ENCODE data around the gene HGS. TPM values are rescaled to one million over a fixed set of nuclear protein-coding genes. Genes with fewer than 3 reads are reported as not detected.
A peak's percentile ranks its signal among the peaks of the same experiment; 100 is the strongest.

HGS gene
- total RNA-seq, 2 experiments from 2014 or later, result 118 to 127 TPM

DNA sequence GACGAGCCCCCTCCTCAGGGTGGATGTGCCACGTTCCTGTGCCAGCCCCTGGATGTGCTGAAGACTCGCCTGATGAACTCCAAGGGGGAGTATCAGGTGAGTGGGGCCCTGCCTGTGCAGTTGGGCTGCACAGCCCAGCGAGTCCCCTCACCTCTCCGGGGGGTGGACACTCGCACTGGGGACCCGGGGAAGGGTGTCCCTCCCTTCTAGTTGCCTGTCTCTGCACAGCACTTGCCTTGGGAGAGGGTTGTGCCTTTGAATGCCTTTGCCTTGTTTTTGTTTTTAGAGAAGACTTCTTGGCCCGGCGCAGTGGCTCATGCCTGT, 33.9 kb downstream of the HGS start:
- intact Hi-C loops (cut with DNase I, micrococcal nuclease), result no loop called here
- H3K4me3 Mint-ChIP-seq, result no peak overlapping the region
- Histone ChIP-seq H3K27ac (ENCODE audit: low read depth in 1 of 2, low read length in 2 of 2) (no peak overlapping the region), H3K36me3 (ENCODE audit: insufficient read depth, low read length) (no peaks in the 10 kb centered on the region), H3K27me3 (ENCODE audit: control insufficient read depth in 1 of 2, insufficient read depth in 2 of 2, low read length in 2 of 2) (no peaks in the 10 kb centered on the region), H3K4me3 (ENCODE audit: low read length) (no peak overlapping the region), H3K9me3 (ENCODE audit: control insufficient read depth in 1 of 2, insufficient read depth in 1 of 2, low read length in 2 of 2) (no peaks in the 10 kb centered on the region), H3K4me1 (ENCODE audit: insufficient read depth, low read length) (peaks cover 9% of the 10 kb centered on the region)
- ChIA-PET POLR2A (no interaction called here), CTCF (no interaction called here)
- H3K27ac Mint-ChIP-seq, result no peak overlapping the region
- ATAC-seq (ENCODE audit: poor library complexity) (no peak), DNase-seq (no peak)
- H3K9me3 Mint-ChIP-seq, result no peaks in the 10 kb centered on the region
- no peaks in the 10 kb centered on the region for H3K27me3 Mint-ChIP-seq
- H3K36me3 Mint-ChIP-seq (ENCODE audit: low read depth), result no peaks in the 10 kb centered on the region
- peaks cover 5% of the 10 kb centered on the region for H3K4me1 Mint-ChIP-seq (ENCODE audit: low read depth)
- TF ChIP-seq, protein P1, sequence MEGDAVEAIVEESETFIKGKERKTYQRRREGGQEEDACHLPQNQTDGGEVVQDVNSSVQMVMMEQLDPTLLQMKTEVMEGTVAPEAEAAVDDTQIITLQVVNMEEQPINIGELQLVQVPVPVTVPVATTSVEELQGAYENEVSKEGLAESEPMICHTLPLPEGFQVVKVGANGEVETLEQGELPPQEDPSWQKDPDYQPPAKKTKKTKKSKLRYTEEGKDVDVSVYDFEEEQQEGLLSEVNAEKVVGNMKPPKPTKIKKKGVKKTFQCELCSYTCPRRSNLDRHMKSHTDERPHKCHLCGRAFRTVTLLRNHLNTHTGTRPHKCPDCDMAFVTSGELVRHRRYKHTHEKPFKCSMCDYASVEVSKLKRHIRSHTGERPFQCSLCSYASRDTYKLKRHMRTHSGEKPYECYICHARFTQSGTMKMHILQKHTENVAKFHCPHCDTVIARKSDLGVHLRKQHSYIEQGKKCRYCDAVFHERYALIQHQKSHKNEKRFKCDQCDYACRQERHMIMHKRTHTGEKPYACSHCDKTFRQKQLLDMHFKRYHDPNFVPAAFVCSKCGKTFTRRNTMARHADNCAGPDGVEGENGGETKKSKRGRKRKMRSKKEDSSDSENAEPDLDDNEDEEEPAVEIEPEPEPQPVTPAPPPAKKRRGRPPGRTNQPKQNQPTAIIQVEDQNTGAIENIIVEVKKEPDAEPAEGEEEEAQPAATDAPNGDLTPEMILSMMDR (IDR thresholded peaks at IDR 0.05), result no peak

DNA sequence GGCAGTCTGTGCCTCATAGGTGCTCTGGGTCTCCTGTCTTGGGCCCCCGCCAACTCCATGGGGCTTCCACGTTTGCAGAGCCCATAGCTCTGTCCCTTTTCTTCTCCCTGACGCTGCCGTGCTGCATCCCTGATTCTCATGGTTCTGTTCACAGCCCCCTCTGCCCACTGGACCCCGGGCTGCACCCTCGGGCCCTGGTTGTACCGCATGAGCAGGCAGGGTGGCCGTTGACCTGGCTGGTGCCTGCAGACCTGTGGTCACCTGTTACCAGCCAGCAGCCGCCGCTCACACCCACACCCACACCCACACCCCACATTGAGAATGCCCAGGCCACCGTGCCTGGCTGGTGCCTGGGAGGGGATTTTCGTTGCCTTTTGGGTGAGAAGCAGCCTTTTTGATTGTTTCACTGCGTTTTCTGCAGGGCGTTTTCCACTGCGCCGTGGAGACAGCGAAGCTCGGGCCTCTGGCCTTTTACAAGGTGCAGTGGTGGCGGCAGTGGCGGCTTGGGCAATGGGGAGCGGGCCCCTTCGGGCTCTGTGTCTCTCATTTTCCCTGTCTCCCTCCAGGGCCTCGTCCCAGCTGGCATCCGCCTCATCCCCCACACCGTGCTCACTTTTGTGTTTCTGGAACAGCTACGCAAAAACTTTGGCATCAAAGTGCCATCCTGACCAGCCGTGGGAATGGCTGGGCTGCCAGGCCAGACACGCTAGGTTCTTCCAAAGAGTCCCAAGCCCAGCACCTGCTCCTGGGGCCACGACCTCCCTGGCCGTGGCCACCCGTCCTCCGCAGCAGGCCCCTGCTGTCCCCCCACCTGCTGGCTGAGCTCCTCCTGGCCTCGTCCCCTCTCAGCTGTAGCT, 35.8 kb downstream of the HGS start:
- Histone ChIP-seq H3K4me3 (ENCODE audit: low read length) (no peak overlapping the region), H3K4me1 (ENCODE audit: insufficient read depth, low read length) (no peaks in the 10 kb centered on the region), H3K36me3 (ENCODE audit: insufficient read depth, low read length) (no peaks in the 10 kb centered on the region), H3K27me3 (ENCODE audit: control insufficient read depth in 1 of 2, insufficient read depth in 2 of 2, low read length in 2 of 2) (peaks cover 0 to 5% of the 10 kb centered on the region in 2 experiments), H3K27ac (ENCODE audit: low read depth in 1 of 2, low read length in 2 of 2) (no peak overlapping the region), H3K9me3 (ENCODE audit: control insufficient read depth in 1 of 2, insufficient read depth in 1 of 2, low read length in 2 of 2) (no peaks in the 10 kb centered on the region)
- Mint-ChIP-seq H3K27ac (no peak overlapping the region), H3K36me3 (ENCODE audit: low read depth) (no peaks in the 10 kb centered on the region), H3K4me3 (no peak overlapping the region), H3K27me3 (peaks cover 7% of the 10 kb centered on the region), H3K4me1 (ENCODE audit: low read depth) (no peaks in the 10 kb centered on the region), H3K9me3 (no peaks in the 10 kb centered on the region)
- intact Hi-C loops (cut with DNase I, micrococcal nuclease), result no loop called here
- ATAC-seq (ENCODE audit: poor library complexity), result no peak
- DNase-seq, result peak in 1 of 14 experiments; percentile 28
- TF ChIP-seq, protein P1 (IDR thresholded peaks at IDR 0.05), result no peak
- ChIA-PET POLR2A (no interaction called here), CTCF (no interaction called here)

DNA sequence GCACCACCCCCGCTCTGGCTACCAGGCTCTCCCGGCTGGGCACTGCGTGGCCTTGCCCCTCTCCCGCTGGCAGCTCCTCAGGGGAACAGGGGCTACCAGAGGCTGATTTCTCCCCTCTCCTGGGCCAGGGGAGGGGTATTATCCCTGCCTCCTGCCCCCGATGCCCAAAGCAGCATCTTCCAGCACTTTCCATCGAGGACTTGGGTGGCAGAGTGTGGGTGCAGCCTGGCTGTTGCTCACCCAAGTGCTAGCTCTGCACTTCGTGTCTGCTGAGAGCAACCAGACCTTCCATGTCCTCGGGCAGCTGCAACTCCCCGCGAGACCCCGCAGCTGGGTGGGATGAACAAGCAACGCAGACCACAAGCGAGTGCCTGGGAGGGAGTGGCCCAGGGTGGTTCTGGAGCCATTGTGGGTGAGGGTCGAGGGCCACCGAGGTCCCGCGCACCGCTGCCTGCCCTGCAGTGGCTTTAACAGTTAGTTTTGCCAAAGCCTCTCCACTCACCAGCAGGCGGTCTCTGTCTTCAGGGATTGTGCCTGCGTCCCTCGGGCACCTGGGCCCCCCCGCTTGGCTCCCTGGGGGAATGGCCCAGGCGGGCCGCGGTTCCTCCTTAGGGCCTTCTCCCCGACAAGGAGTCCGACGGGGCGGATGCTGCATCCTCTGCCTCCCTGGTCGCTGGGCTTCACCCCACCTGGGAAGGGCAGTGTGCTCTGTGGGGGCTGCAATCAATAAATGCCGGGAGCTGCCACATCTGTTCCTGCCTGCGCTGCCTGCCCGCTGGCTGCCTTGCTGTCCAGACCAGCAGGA, 36.7 kb downstream of the HGS start:
- TF ChIP-seq, protein P1 (IDR thresholded peaks at IDR 0.05), result no peak

More for the DNA sequence above, 36.7 kb downstream of the HGS start:
- Histone ChIP-seq H3K36me3 (ENCODE audit: insufficient read depth, low read length) (no peaks in the 10 kb centered on the region), H3K27ac (ENCODE audit: low read depth in 1 of 2, low read length in 2 of 2) (no peak overlapping the region), H3K27me3 (ENCODE audit: control insufficient read depth in 1 of 2, insufficient read depth in 2 of 2, low read length in 2 of 2) (peaks cover 0 to 5% of the 10 kb centered on the region in 2 experiments), H3K4me3 (ENCODE audit: low read length) (no peak overlapping the region), H3K9me3 (ENCODE audit: control insufficient read depth in 1 of 2, insufficient read depth in 1 of 2, low read length in 2 of 2) (no peaks in the 10 kb centered on the region), H3K4me1 (ENCODE audit: insufficient read depth, low read length) (no peaks in the 10 kb centered on the region)
- no peak for ATAC-seq (ENCODE audit: poor library complexity)
- no peak overlapping the region for H3K4me3 Mint-ChIP-seq
- no peaks in the 10 kb centered on the region for H3K9me3 Mint-ChIP-seq
- no peaks in the 10 kb centered on the region for H3K36me3 Mint-ChIP-seq (ENCODE audit: low read depth)
- H3K27me3 Mint-ChIP-seq, result peaks cover 7% of the 10 kb centered on the region
- intact Hi-C loops (cut with DNase I, micrococcal nuclease), result no loop called here
- no peaks in the 10 kb centered on the region for H3K4me1 Mint-ChIP-seq (ENCODE audit: low read depth)
- no peak overlapping the region for H3K27ac Mint-ChIP-seq
- POLR2A ChIA-PET, result no interaction called here
- no peak for DNase-seq
- CTCF ChIA-PET, result no interaction called here

Data from CD4-positive, alpha-beta T cell (primary cell).